OCI-M2 (cell line): ENCODE measurements around the gene LAMA3.

Experiments used
- DNase-seq: peaks from one replicate; lab custom pipeline; 2025; ENCODE audit not compliant: unreplicated experiment; lab: John Stamatoyannopoulos, UW

LAMA3 gene, protein sequence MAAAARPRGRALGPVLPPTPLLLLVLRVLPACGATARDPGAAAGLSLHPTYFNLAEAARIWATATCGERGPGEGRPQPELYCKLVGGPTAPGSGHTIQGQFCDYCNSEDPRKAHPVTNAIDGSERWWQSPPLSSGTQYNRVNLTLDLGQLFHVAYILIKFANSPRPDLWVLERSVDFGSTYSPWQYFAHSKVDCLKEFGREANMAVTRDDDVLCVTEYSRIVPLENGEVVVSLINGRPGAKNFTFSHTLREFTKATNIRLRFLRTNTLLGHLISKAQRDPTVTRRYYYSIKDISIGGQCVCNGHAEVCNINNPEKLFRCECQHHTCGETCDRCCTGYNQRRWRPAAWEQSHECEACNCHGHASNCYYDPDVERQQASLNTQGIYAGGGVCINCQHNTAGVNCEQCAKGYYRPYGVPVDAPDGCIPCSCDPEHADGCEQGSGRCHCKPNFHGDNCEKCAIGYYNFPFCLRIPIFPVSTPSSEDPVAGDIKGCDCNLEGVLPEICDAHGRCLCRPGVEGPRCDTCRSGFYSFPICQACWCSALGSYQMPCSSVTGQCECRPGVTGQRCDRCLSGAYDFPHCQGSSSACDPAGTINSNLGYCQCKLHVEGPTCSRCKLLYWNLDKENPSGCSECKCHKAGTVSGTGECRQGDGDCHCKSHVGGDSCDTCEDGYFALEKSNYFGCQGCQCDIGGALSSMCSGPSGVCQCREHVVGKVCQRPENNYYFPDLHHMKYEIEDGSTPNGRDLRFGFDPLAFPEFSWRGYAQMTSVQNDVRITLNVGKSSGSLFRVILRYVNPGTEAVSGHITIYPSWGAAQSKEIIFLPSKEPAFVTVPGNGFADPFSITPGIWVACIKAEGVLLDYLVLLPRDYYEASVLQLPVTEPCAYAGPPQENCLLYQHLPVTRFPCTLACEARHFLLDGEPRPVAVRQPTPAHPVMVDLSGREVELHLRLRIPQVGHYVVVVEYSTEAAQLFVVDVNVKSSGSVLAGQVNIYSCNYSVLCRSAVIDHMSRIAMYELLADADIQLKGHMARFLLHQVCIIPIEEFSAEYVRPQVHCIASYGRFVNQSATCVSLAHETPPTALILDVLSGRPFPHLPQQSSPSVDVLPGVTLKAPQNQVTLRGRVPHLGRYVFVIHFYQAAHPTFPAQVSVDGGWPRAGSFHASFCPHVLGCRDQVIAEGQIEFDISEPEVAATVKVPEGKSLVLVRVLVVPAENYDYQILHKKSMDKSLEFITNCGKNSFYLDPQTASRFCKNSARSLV (N-terminal part only)

DNA sequence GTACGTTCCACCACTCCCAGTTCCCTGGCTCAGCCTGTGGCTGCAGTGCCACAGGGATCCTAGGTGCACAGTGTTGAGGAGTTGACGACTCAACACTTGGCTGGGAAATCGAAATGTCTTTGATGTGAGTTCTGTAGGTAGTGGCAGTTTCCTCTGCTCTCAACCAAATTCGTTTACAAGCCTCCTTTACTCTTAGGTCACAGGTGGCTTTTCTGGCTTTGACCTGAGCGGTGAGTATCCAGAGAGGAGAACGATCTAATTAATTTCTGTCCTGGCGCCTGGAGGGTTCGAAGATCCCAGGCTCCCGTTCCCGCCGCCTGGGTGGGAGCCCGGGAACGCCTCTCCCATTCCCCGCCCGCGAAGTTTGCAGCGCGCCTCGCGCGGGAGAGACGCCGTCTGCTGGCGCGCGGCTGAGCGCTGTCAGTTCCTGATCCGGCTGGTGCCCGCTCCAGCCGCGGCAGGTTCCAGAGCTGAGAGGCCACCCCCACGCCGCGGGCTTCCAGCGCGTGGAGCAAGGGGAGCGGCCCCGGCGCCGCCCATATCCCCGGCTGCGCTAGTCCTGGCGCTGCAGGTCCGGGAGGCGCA is at the start of gene LAMA3:
LAMA3 (plus strand) TSS at position 423 of the 585 bp plus-strand sequence. CDS start 231 bp downstream, outside the sequence.
- DNase-seq, result no peak

DNA sequence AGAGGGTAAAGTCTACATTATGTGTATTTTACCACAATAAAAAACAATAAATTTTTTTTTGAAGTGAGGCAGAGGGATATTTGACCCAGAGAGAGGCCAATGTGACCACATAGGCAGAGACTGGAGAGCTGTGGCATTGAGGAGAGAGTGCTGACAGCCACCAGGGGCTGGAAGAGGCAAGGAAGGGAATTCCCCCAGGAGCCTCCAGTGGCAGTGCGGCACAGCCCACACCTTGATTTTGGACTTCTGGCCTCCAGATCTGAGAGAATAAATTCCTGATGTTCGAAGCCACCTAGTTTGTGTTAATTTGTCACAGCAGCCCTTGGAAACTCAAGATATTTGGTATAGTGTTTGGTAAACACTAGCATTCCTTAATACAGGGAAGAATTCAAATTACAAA is 49.2 kb upstream of the LAMA3 start:
- no peak for DNase-seq

GRCh38 chr18:23641143-23641720 is 48.0 kb upstream of the LAMA3 start:
- DNase-seq, result no peak

DNA sequence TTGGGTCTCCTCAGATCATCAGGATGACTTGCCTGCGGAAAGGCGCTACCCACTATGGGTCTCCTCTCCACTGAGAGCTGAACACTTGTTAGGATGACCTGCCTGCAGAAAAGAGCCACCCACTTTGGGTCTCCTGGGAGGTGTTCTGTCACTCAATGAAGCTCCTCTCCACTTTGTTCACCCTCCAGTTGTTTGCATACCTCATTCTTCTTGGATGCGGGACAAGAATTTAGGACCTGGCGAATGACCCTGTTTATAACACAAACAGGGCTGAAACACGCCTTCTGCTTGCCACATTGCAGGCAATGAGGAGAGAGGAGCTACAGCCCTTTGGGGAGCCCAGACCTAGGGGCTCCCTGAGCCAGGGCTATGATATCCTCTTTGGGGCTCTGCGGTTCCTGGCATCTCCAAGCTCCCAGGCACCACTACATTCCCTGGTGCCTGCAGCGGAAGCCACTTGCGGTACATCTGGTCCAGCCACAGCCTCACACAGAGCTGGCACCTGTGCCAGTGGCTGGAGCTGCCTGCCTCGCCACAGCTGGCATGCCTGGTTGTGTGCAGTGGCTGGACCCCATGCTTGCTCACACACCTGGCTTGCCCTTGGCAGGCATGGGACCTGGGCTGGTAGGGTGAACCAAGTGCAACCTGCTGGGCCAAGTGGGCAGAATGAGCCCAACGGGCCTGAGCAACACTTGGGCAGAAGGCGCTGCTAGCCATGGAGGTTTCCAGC is 47.2 kb upstream of the LAMA3 start:
- DNase-seq, result no peak

DNA sequence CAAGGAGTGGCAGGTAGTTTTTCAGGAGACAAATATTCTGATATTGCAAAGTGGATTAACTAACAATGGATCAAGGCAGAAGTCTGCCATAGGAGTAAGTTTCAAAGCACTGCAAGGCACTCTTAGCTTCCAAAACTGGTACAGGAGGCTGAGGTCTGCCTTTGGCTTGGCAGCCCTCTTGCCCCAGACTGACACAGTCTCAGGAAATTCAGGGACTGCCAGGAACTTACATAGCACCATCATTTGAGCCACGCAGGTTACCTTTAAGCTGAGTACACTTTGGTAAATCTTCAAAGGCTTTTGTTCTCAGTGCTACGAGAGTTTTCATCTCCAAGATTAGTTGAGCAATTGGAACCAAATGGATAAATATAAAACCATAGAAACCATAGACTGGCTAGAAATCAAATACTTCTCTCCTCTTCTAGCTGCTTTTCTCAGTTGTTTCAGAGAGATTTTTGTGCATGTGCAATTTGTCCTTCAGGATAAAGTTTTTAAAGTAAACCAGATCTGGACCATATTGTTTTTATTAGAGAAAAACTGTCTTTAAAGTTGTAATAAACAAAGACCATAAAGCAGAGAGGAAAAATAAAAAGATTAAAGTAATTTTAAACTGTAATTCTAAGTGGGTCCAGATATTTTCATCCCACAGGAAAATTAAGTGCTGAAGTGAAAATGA is 45.3 kb upstream of the LAMA3 start:
- no peak for DNase-seq

DNA sequence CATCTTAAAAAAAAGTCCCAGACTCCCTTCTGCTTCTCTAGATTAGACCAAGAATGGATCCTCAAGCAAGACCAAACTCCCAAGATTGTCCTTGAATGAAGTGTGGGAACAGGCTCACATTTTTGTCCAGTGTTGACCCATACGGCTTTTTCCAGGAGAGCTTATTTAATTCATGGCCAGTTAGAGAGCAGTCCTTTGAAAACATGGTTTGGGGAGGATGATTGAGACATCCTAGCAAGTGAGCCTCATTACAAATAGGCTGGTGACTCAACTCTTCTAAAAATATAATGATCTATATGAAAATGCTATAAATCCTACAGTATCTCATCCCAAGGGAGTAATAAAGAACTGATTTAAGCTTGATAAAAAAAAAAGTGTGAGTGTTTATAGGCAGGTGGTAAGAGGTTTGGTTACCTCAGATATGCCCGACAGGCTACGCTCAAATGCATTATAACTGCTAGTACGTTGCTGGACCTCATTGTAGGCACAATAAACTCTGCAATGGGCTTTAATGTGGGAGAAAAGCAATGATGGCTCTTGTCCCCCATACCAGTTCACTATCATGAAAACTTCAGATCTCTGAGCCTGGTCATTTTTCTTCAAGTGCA is 43.6 kb upstream of the LAMA3 start:
- DNase-seq, result no peak

DNA sequence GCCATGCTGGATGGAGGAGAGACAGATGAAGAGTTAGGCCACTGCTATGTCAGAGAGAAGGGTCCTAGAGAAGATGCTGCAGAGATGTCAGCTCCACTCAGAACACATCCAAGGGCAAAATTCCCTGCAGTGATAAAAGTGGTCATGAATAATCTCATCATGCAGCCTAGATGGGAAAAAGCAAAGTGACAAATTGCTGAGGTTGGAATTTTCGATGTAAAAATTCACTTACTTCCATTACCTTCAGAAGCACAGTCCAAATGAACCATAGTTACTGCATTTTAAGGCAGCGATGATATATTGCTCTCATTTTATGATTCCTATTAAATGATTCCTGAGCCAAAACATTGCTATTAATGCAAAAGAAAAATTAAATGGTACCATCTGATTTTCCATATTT is 43.0 kb upstream of the LAMA3 start:
- DNase-seq, result no peak

DNA sequence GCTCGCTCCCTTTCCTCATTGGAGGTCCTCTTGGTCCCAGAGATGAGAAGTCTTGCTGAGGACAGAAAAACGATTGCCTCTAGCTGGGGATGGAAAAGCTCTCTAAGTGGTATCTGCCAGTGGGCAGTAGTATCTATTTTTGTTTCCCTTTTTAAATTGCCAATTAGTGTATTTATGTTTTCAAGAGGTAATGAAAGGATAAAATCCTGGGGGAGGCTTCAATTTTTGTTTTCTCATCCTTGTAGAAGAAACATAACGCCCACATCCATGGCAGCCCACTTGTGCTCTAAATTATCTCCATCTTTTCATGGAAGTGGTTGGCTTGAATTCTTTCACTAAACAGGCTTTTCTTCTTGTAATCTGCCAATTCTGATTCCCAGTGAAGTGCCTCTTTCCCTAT is 40.8 kb upstream of the LAMA3 start:
- no peak for DNase-seq

DNA sequence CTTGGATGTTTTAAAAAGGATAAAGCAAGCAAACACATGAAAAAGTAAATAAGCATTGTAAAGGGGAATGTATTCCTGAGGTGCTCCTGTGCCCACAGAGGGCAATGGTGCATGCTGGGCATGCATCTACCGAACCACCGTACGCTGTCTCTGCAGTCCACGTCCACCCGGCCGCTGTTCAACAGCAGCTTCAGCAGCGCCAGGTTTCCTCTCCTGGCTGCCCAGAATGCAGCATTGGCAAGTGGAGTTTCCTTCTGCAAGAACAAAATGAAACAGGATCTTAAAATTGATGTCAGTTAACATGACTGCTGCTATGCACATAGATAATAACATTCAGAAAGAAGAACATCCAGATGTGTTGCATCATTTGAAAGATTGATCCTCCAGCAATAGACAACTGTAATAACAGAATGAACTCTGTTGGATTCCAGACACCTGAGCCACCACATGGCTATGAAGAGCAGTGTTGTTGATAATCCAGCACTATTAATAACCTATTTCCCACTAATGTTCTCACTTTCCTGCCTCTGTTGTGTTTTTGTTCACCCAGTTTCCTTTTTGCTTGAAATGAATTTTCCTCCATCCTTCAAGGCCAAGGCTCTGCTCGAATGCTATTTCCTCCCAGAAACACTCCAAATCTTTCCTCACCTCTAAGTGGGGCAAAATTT is 40.2 kb upstream of the LAMA3 start:
- DNase-seq, result no peak

- DNase-seq, result no peak
Measured at GRCh38 chr18:23650968-23651927, 38.0 kb upstream of the LAMA3 start.

- no peak for DNase-seq
Measured at GRCh38 chr18:23652232-23652631, 37.0 kb upstream of the LAMA3 start.

DNA sequence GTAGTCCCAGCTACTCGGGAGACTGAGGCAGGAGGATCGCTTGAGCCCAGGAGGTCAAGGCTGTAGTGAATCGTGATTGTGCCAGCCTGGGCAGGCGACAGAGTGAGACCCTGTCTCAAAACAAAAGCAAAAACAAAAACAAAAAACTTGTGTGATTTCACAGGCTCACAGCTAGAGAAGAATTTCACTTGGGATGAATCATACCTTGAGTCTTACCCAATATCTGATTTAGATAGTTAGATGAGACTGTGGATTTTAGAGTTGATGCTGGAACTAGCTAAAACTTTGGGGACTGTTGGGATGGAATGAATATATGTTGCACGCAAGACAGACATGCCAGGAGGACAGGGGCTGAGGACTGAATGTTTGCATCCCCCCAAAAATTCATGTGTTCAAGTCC is 31.0 kb upstream of the LAMA3 start:
- DNase-seq, result no peak

DNA sequence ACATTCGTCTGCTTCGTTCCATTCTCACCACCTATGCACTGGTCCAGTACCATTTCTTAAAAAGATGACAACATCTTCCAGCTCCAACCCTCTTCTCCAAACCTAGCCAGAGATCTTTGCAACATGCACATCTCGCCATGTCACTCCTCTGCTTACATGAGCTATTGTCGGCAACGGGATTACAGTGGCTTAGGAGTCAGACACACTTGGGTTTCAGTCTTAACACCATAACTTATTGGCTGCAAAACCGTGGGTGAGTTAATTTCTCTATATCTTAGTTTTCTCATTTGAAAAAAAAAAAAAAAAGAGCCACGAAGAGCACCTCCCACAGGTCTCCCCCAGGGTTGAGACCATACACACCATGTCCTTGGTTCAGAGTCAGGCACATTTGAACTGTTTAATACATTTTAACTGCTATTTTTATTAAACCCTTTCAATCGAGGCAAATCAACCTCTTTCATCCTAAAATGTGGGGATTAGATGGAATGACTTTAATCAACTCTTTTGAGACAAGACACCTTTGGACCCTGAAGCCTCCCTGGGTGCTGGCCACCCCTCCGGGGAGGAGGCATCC is 27.4 kb upstream of the LAMA3 start:
- DNase-seq, result no peak

DNA sequence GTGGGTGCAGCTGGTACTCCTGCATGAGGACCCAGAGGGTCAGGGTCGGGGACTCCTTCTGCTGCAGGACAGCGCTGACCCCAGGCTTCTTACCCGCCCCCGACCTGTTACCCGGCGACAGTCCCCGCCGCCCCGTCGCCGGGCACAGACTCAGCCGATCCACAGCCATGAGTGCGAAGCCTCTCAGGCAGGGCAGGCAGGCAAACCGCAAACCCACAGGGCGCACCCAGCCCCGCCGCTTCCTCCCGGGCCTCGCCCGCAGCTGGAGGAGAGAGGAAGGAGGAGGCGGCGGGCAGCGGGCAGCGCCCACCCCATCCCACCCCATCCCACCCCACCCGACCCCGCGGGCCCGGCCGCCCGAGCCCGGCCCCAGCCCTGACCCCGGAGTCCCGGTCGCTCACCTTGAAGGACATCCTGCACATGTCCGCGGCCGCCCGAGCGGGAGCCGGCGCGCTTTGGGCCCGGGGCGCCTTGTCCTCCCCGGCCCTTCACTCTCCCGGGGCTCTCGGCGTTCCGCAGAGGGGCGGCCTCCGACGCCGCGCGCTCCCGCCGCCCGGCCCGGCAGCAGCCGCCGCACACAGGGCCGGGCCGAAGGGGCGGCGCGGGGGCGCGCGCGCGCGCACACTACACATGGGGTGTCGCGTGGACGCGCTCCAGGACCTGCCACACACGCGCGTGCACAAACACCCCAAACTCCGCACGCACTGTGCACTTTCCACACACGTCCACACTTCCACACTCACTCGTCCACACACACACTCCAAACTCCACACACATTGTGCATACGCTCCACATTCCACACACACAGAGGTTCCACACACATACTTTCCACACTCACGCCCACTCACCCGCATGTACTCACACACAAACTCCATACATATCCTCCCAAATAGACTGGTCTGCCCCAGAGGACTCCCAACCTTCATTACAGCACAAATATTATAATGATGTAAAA is 26.7 kb upstream of the LAMA3 start, which contains the start of gene ANKRD29:
ANKRD29 (minus strand) TSS at position 603 of the 955 bp plus-strand sequence; CDS start at position 422, 181 bp downstream.
- DNase-seq, result no peak

GRCh38 chr18:23664674-23665073 is 24.6 kb upstream of the LAMA3 start:
- DNase-seq, result no peak

- DNase-seq, result no peak
Measured at GRCh38 chr18:23667114-23667513, 22.1 kb upstream of the LAMA3 start.
